GM12878 (cell line): ENCODE data around the gene SELENOP. TPM values are rescaled to one million over a fixed set of nuclear protein-coding genes. Genes with fewer than 3 reads are reported as not detected.

Source experiments
- EGR1 ChIP-seq, 2 experiments: IDR thresholded peaks; 1 replicate in 1 of 2; 2 replicates in 1 of 2; pipeline ENCODE4 v1.6.1; 2011 to 2012; ENCODE audit warnings: low read depth in 2 of 2, low read length in 2 of 2, borderline replicate concordance in 1 of 2, mild to moderate bottlenecking in 1 of 2, moderate library complexity in 1 of 2
- EP300 ChIP-seq, 2 experiments: fragments of 150-350 bp in 1 of 2; IDR thresholded peaks; 2 replicates each; pipeline ENCODE4 v1.6.1; 2011 to 2012; ENCODE audit warnings: low read depth in 2 of 2, low read length in 2 of 2, borderline replicate concordance in 1 of 2, improper control_type of control experiment in 1 of 2, inconsistent platforms in 1 of 2; ENCODE audit not compliant: control insufficient read depth in 1 of 2
- ESRRA ChIP-seq: IDR thresholded peaks from 2 replicates; pipeline ENCODE4 v1.6.1; 2012; ENCODE audit warnings: mild to moderate bottlenecking, low read length, improper control_type of control experiment
- GABPA ChIP-seq: IDR thresholded peaks from 2 replicates; pipeline ENCODE4 v1.6.1; 2014; ENCODE audit warnings: antibody characterized with exemption, low read depth, mild to moderate bottlenecking, inconsistent platforms
- polyA plus RNA-seq, 11 experiments: library from polyadenylated mRNA; depleted of rRNA in 4 of 11; unstranded in 6 of 11; stranded (reverse) in 5 of 11; fragments of >200 nt; fragmentation: Nextera tagmentation in 4 of 11; fragmentation: Illumina TruSeq in 1 of 11; extraction: Ambion mirVana in 4 of 11; extraction: Trizol in 1 of 11; gene quantifications; 1 replicate in 1 of 11; 2 replicates in 10 of 11; pipeline versions ENCODE4 v1.2.1 to v1.2.3, GENCODE V29; 2011 to 2016; ENCODE audit warnings: inconsistent platforms in 2 of 11, missing spikeins in 2 of 11, low read depth in 1 of 11
- total RNA-seq, 4 experiments: library from RNA; depleted of rRNA in 3 of 4; stranded (reverse); fragments of >200 nt in 3 of 4; fragmentation: Illumina TruSeq in 1 of 4; extraction: Trizol in 1 of 4; gene quantifications; 2 replicates each; pipeline versions ENCODE4 v1.2.1 to v1.2.3, GENCODE V29; 2013 to 2021
- TF ChIP-seq, protein P1 (sequence below): fragments of 450-650 bp; IDR thresholded peaks from 2 replicates; pipeline ENCODE4 v1.6.1; 2016; ENCODE audit warnings: mild to moderate bottlenecking, moderate library complexity, borderline replicate concordance
- TF ChIP-seq, protein P2 (sequence below): fragments of 450-650 bp; IDR thresholded peaks from 2 replicates; pipeline ENCODE4 v1.6.1; 2017; ENCODE audit warnings: mild to moderate bottlenecking

SELENOP gene
- total and polyA plus RNA-seq, 10 of the 15 experiments (the other 5 are each of a cell fraction or from before 2014, with no cell fraction given) = 0.08 to 5.1 (median 0.88) TPM; not detected in 3

DNA sequence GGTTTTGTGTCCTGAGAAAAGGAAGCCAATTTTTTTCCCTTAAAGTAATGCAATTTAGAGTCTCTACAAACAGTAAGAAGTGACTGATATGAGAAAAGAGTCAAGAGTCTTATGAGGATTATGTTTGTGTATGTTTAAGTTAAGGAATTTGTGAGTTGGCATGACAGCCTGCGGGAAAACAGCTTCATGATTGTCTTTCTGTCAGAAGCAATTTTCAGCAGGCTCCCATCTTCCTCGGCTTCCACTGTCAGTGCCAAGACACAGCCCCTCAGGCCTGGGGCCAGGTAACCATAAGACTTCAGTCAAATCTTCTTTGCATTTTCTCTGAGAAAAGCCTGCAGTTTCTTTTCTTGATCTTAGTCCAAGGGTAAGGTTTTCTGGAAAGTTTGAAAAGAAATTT lies 17.0 kb upstream of the SELENOP start (continued):
- TF ChIP-seq, protein P1, sequence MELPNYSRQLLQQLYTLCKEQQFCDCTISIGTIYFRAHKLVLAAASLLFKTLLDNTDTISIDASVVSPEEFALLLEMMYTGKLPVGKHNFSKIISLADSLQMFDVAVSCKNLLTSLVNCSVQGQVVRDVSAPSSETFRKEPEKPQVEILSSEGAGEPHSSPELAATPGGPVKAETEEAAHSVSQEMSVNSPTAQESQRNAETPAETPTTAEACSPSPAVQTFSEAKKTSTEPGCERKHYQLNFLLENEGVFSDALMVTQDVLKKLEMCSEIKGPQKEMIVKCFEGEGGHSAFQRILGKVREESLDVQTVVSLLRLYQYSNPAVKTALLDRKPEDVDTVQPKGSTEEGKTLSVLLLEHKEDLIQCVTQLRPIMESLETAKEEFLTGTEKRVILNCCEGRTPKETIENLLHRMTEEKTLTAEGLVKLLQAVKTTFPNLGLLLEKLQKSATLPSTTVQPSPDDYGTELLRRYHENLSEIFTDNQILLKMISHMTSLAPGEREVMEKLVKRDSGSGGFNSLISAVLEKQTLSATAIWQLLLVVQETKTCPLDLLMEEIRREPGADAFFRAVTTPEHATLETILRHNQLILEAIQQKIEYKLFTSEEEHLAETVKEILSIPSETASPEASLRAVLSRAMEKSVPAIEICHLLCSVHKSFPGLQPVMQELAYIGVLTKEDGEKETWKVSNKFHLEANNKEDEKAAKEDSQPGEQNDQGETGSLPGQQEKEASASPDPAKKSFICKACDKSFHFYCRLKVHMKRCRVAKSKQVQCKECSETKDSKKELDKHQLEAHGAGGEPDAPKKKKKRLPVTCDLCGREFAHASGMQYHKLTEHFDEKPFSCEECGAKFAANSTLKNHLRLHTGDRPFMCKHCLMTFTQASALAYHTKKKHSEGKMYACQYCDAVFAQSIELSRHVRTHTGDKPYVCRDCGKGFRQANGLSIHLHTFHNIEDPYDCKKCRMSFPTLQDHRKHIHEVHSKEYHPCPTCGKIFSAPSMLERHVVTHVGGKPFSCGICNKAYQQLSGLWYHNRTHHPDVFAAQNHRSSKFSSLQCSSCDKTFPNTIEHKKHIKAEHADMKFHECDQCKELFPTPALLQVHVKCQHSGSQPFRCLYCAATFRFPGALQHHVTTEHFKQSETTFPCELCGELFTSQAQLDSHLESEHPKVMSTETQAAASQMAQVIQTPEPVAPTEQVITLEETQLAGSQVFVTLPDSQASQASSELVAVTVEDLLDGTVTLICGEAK = no peak
- TF ChIP-seq EP300 (IDR thresholded peaks at IDR 0.05; ENCODE audit: borderline replicate concordance in 1 of 2, control insufficient read depth in 1 of 2, low read depth in 2 of 2, low read length in 2 of 2) = no peak
- no peak for TF ChIP-seq GABPA
- no peak for TF ChIP-seq ESRRA
- TF ChIP-seq, protein P2, sequence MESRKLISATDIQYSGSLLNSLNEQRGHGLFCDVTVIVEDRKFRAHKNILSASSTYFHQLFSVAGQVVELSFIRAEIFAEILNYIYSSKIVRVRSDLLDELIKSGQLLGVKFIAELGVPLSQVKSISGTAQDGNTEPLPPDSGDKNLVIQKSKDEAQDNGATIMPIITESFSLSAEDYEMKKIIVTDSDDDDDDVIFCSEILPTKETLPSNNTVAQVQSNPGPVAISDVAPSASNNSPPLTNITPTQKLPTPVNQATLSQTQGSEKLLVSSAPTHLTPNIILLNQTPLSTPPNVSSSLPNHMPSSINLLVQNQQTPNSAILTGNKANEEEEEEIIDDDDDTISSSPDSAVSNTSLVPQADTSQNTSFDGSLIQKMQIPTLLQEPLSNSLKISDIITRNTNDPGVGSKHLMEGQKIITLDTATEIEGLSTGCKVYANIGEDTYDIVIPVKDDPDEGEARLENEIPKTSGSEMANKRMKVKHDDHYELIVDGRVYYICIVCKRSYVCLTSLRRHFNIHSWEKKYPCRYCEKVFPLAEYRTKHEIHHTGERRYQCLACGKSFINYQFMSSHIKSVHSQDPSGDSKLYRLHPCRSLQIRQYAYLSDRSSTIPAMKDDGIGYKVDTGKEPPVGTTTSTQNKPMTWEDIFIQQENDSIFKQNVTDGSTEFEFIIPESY = no peak
- no peak for TF ChIP-seq EGR1 (IDR thresholded peaks at IDR 0.05; ENCODE audit: borderline replicate concordance in 1 of 2, low read depth in 2 of 2, low read length in 2 of 2)
